Trophoblast cell (in vitro differentiated cells and primary cell): ENCODE results near the gene PRR35. TPM values are rescaled to one million over a fixed set of nuclear protein-coding genes. Genes with fewer than 3 reads are reported as not detected.

Experiments used
- DNase-seq, 2 donors: peaks; one replicate each; pipeline ENCODE4 v3.0.0-alpha.2; 2016
- H2AFZ ChIP-seq: 2 replicates; pipeline ENCODE4 v1.6.1; 2013; ENCODE audit warnings: low read length, moderate library complexity, mild to moderate bottlenecking; ENCODE audit not compliant: insufficient read depth, poor library complexity
- H2AK5ac ChIP-seq: 2 replicates; pipeline ENCODE4 v1.6.1; 2013; ENCODE audit warnings: mild to moderate bottlenecking, low read length
- H2BK120ac ChIP-seq: 2 replicates; pipeline ENCODE4 v1.6.1; 2013; ENCODE audit warnings: low read length, mild to moderate bottlenecking, moderate library complexity; ENCODE audit not compliant: insufficient read depth, poor library complexity
- H2BK12ac ChIP-seq: 2 replicates; pipeline ENCODE4 v1.6.1; 2013; ENCODE audit warnings: mild to moderate bottlenecking, low read length, moderate library complexity
- H2BK5ac ChIP-seq: 2 replicates; pipeline ENCODE4 v1.6.1; 2013; ENCODE audit warnings: low read length, low read depth, moderate library complexity, mild to moderate bottlenecking; ENCODE audit not compliant: poor library complexity
- H3K14ac ChIP-seq: 2 replicates; pipeline ENCODE4 v1.6.1; 2013; ENCODE audit warnings: mild to moderate bottlenecking, low read length
- H3K18ac ChIP-seq: 2 replicates; pipeline ENCODE4 v1.6.1; 2013; ENCODE audit warnings: mild to moderate bottlenecking, low read length
- H3K23ac ChIP-seq: 2 replicates; pipeline ENCODE4 v1.6.1; 2013; ENCODE audit warnings: low read length
- H3K27ac ChIP-seq: 2 replicates; pipeline ENCODE4 v1.5.1; 2013; ENCODE audit warnings: low read depth, mild to moderate bottlenecking, inconsistent platforms, low read length, moderate library complexity
- H3K27me3 ChIP-seq: 2 replicates; pipeline ENCODE4 v1.6.1; 2013; ENCODE audit warnings: inconsistent platforms, mild to moderate bottlenecking, low read length, moderate library complexity; ENCODE audit not compliant: insufficient read depth
- H3K36me3 ChIP-seq, 2 experiments: 1 replicate in 1 of 2; 2 replicates in 1 of 2; pipeline ENCODE4 v1.6.1; 2013; ENCODE audit warnings: low read length in 2 of 2, mild to moderate bottlenecking in 2 of 2, moderate library complexity in 1 of 2; ENCODE audit not compliant: insufficient read depth in 2 of 2, control insufficient read depth in 1 of 2
- H3K4ac ChIP-seq: 2 replicates; pipeline ENCODE4 v1.6.1; 2013; ENCODE audit warnings: low read depth, mild to moderate bottlenecking, low read length, moderate library complexity
- H3K4me1 ChIP-seq, 2 experiments: 1 replicate in 1 of 2; 2 replicates in 1 of 2; pipeline ENCODE4 v1.6.1; 2013; ENCODE audit warnings: low read length in 2 of 2, mild to moderate bottlenecking in 2 of 2, moderate library complexity in 1 of 2; ENCODE audit not compliant: insufficient read depth in 2 of 2, control insufficient read depth in 1 of 2
- H3K4me2 ChIP-seq: 2 replicates; pipeline ENCODE4 v1.6.1; 2013; ENCODE audit warnings: inconsistent platforms, mild to moderate bottlenecking, low read length, moderate library complexity
- H3K4me3 ChIP-seq: 2 replicates; pipeline ENCODE4 v1.5.1; 2013; ENCODE audit warnings: mild to moderate bottlenecking, low read depth, low read length, inconsistent platforms
- H3K79me1 ChIP-seq: one replicate; pipeline ENCODE4 v1.6.1; 2013; ENCODE audit warnings: low read length
- H3K79me2 ChIP-seq: 2 replicates; pipeline ENCODE4 v1.6.1; 2013; ENCODE audit warnings: low read length, mild to moderate bottlenecking; ENCODE audit not compliant: control insufficient read depth, insufficient read depth, poor library complexity
- H3K9ac ChIP-seq: 2 replicates; pipeline ENCODE4 v1.6.1; 2013; ENCODE audit warnings: mild to moderate bottlenecking, low read length
- H3K9me3 ChIP-seq: 2 replicates; pipeline ENCODE4 v1.6.1; 2013; ENCODE audit warnings: low read depth, mild to moderate bottlenecking, control low read depth, inconsistent platforms, low read length; ENCODE audit not compliant: insufficient read depth
- H4K12ac ChIP-seq: 2 replicates; pipeline ENCODE4 v1.6.1; 2013; ENCODE audit warnings: low read depth, mild to moderate bottlenecking, low read length, moderate library complexity
- H4K8ac ChIP-seq: 2 replicates; pipeline ENCODE4 v1.6.1; 2013; ENCODE audit warnings: low read depth, mild to moderate bottlenecking, low read length, moderate library complexity
- H4K91ac ChIP-seq: one replicate; pipeline ENCODE4 v1.6.1; 2013; ENCODE audit warnings: low read depth, mild to moderate bottlenecking, low read length, moderate library complexity
- WGBS: extraction: QIAGEN DNeasy Blood & Tissue Kit; methylation state at CpG from one replicate; pipeline ENCODE4 v1.1.7; 2013; ENCODE audit warnings: missing lambda C conversion rate; ENCODE audit not compliant: insufficient read length, insufficient coverage; ENCODE audit errors: extremely low coverage; 5-methylcytosine and 5-hydroxymethylcytosine counted together
- polyA plus RNA-seq: library from polyadenylated mRNA; stranded (reverse); fragments of 200-250 nt; gene quantifications from 2 replicates; pipeline ENCODE4 v1.2.3, GENCODE V29; 2013

PRR35 gene
- 0.04 TPM in 2 replicates for polyA plus RNA-seq

- no peak within 1 kb of the TSS for H3K9ac ChIP-seq
- H3K4ac ChIP-seq = no peak within 1 kb of the TSS
- H3K4me1 ChIP-seq = peaks cover 5% of the 10 kb centered on the region in 2 experiments
- H3K27ac ChIP-seq = no peak within 1 kb of the TSS
- H3K18ac ChIP-seq = no peak within 1 kb of the TSS
- no peak within 1 kb of the TSS for H2BK120ac ChIP-seq
- H2AFZ ChIP-seq = no peak within 1 kb of the TSS
- no peak within 1 kb of the TSS for H4K8ac ChIP-seq
- no peak within 1 kb of the TSS for H2BK12ac ChIP-seq
- DNase-seq = no peak
- H3K27me3 ChIP-seq = peaks cover 36% of the 10 kb centered on the region
- no peak within 1 kb of the TSS for H2AK5ac ChIP-seq
- no peaks in the 10 kb centered on the region for H3K36me3 ChIP-seq
- peaks cover 5% of the 10 kb centered on the region for H3K9me3 ChIP-seq
- peak within 1 kb of the TSS; percentile 44 for H3K4me2 ChIP-seq
- H2BK5ac ChIP-seq = no peak within 1 kb of the TSS
- H4K91ac ChIP-seq = no peak within 1 kb of the TSS
- no CpG with 5 or more reads among the region's 84 CpGs for WGBS
- H3K23ac ChIP-seq = no peak within 1 kb of the TSS
- no peak within 1 kb of the TSS for H4K12ac ChIP-seq
- H3K4me3 ChIP-seq = no peak within 1 kb of the TSS
- H3K14ac ChIP-seq = no peak within 1 kb of the TSS
- no peaks in the 10 kb centered on the region for H3K79me1 ChIP-seq
- no peaks in the 10 kb centered on the region for H3K79me2 ChIP-seq
These were observed at the start of gene PRR35 for GRCh38 chr16:560204-560700. Gene PRR35, plus strand, starts transcription at chr16:560394. Its CDS starts 2,901 bp downstream, at chr16:563295.

GRCh38 chr16:512802-513201 is 47.4 kb upstream of the PRR35 start:
- no peak overlapping the region for H2AK5ac ChIP-seq
- H3K27me3 ChIP-seq = no peaks in the 10 kb centered on the region
- no peak overlapping the region for H2AFZ ChIP-seq
- no peak overlapping the region for H4K12ac ChIP-seq
- no CpG with 5 or more reads among the region's 6 CpGs for WGBS
- H3K4me2 ChIP-seq = no peak overlapping the region
- H4K91ac ChIP-seq = no peak overlapping the region
- no peak overlapping the region for H3K23ac ChIP-seq
- no peaks in the 10 kb centered on the region for H3K79me2 ChIP-seq
- no peaks in the 10 kb centered on the region for H3K79me1 ChIP-seq
- no peak overlapping the region for H2BK12ac ChIP-seq
- no peak overlapping the region for H3K4me3 ChIP-seq
- no peaks in the 10 kb centered on the region for H3K4me1 ChIP-seq
- H2BK5ac ChIP-seq = no peak overlapping the region
- H4K8ac ChIP-seq = no peak overlapping the region
- no peak overlapping the region for H3K14ac ChIP-seq
- H3K9me3 ChIP-seq = peaks cover 9% of the 10 kb centered on the region
- H3K9ac ChIP-seq = no peak overlapping the region
- no peak for DNase-seq
- H3K4ac ChIP-seq = no peak overlapping the region
- H3K36me3 ChIP-seq = peaks cover 20 to 33% of the 10 kb centered on the region in 2 experiments
- no peak overlapping the region for H3K27ac ChIP-seq
- H3K18ac ChIP-seq = no peak overlapping the region
- H2BK120ac ChIP-seq = no peak overlapping the region

GRCh38 chr16:513950-514349 is 46.2 kb upstream of the PRR35 start:
- Histone ChIP-seq H3K23ac (no peak overlapping the region), H3K79me1 (no peaks in the 10 kb centered on the region), H3K4me3 (no peak overlapping the region), H3K27ac (no peak overlapping the region), H2BK12ac (no peak overlapping the region), H3K4ac (no peak overlapping the region), H2BK120ac (no peak overlapping the region), H2AFZ (no peak overlapping the region), H3K18ac (no peak overlapping the region), H3K4me1 (no peaks in the 10 kb centered on the region), H2AK5ac (no peak overlapping the region), H3K27me3 (no peaks in the 10 kb centered on the region), H3K79me2 (no peaks in the 10 kb centered on the region), H4K91ac (no peak overlapping the region), H3K4me2 (no peak overlapping the region), H4K12ac (no peak overlapping the region), H4K8ac (no peak overlapping the region), H3K9ac (no peak overlapping the region), H3K14ac (no peak overlapping the region), H3K9me3 (peaks cover 9% of the 10 kb centered on the region), H2BK5ac (no peak overlapping the region), H3K36me3 (peaks cover 23 to 37% of the 10 kb centered on the region in 2 experiments)
- DNase-seq = no peak
- WGBS = no CpG with 5 or more reads among the region's 10 CpGs

GRCh38 chr16:515175-515938 is 44.8 kb upstream of the PRR35 start:
- Histone ChIP-seq H2AFZ (no peak overlapping the region), H3K4ac (no peak overlapping the region), H4K8ac (no peak overlapping the region), H3K9ac (no peak overlapping the region), H3K4me1 (no peaks in the 10 kb centered on the region), H4K91ac (no peak overlapping the region), H3K4me2 (no peak overlapping the region), H2BK120ac (no peak overlapping the region), H2BK5ac (no peak overlapping the region), H3K79me1 (no peaks in the 10 kb centered on the region), H3K27ac (no peak overlapping the region), H3K79me2 (no peaks in the 10 kb centered on the region), H3K27me3 (no peaks in the 10 kb centered on the region), H3K4me3 (no peak overlapping the region), H3K14ac (no peak overlapping the region), H2BK12ac (no peak overlapping the region), H3K23ac (no peak overlapping the region), H4K12ac (no peak overlapping the region), H3K9me3 (peaks cover 4% of the 10 kb centered on the region), H3K18ac (no peak overlapping the region), H3K36me3 (peaks cover 28 to 40% of the 10 kb centered on the region in 2 experiments), H2AK5ac (no peak overlapping the region)
- DNase-seq = no peak
- WGBS = no CpG with 5 or more reads among the region's 45 CpGs
